HCEC 1CT (cell line): Measurements from ENCODE around the gene INKA2.

Experiments used
- DNase-seq: peaks from one replicate; pipeline ENCODE4 v3.0.0-alpha.2; 2017

Gene INKA2

DNA sequence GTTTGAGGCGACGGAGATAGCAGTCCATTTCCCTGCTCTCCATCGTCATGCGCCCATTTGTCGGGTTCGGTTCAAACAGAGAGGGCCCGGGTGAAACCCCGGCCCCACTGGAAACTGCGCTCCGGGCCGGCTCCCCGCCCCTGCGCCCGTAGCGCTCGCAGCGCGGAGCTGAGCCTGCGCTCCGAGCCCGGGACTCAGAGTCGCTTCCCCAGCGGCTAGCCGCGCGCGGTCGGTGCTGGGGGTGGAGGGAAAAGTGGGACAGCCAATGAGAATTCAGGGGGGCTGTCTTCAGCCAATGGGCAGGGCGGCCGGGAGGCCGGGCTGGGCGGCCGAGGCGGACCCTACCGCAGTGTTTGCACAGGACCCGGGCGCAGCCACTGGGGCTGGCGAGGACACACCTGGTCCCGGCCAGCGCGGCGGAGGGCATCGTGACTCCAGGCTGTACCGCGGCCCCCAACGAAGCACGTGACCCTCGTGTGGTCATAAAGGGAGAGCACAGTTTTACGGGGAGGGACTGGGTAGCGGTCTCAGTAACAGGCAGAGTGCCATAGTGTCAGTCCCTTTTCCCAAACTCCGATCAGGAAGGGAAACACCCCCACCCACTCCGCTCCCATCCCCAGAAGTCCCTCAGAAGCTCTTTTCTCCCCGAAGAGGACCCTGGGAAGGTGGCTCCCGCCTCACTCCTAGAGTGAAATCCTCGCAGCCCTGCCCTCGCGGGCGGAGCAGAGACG, at the start of gene INKA2:
Gene INKA2, minus strand, starts transcription at position 202 of the 731 bp plus-strand sequence. Its CDS starts 153 bp downstream, at position 49.
- DNase-seq: peak; percentile 92

DNA sequence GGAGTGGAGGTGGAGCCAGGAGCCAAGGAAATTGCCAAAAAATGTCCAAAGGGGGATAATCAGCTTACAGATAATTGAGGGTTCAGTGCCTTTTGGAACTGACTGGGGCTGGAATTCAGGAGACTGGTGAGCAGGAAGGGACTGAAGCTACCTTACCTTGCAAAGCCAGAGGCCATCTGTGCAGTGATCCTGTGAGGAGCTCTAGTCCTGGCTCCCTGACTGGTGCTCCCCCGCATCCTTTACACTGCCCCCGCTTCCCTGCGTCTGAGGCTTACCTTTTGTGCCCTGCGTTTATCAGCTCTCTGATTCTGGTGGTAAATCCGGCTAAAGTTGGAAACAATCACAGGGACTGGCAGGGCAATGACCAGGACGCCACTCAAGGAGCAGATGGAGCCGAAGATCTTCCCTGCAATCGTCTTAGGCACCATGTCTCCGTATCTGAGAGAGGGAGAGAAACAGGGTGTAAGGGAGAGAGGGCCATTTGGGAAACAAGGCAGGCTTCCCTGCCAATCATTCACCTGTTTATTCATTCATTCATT, 47.5 kb upstream of the INKA2 start:
- no peak for DNase-seq

DNA sequence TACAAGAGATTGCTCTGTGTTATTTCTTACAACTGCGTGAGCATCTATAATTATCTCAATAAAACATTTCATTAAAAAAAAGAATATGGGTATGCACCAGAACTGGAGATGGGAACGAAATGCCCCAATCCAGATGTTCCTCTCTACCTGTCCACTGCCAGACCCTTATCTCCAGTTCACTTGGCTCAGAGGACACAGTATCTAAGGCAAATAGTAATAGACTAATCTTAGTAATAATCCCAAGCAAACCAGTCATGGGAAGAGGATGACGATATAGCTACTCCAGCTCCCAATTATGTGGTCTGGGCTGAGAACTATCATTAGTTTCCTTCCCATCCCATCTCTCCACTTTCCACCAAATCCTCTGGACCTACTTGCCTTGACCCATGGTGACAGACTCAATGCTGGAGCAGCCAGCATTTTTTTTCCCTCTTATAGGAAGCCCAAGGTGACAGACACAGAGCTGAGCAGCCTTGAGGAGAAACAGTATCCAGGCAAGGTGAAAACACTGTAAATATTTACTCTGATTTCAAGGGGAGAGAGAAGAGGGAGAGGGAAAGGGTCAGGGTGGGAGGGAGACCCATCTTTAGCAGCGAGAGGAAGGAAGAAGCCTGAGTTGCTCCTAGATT, 45.2 kb upstream of the INKA2 start:
- no peak for DNase-seq

DNA sequence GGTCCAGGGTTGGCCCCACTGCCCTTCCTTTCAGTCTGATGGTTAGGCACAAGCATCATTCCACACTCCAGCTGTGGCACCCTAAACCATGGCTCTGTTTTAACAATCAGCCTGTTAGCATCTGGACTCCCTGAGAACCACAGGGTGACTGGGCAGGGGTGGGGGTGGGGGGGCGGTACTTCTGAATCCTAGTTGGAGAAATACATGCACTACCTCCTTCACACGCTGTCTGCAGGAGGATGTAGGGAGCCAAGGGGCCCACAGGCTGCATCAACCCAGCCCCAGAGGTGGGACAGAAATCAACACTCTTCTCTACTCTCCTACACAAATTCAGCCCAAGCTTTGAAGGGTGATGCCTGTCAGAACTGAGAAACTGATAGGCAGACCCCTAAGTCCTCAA, 40.4 kb upstream of the INKA2 start:
- no peak for DNase-seq

DNA sequence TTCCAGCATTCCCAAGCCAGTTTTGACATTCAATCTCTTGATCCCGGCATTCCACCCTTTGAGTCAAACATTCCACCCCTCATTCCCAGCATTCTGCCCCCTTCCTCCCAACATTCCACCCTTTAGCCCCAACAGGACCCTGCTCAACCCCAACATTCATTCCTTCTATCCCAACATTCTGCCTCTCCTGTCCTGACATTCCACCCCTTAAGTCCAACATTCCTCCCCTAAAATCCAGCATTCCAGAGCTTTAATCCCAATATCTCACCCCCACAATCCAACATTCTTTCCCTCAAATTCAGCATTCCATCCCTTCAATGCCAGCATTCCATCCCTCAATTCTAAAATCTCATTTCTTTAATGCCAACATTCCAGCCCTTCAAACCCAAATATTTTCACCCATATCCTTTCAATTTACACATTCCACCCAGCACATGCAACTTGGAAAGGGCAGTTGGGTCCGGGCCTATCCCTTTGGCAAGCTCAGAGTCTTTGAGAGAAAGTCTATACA, 39.4 kb upstream of the INKA2 start:
- peak; percentile 25 for DNase-seq

DNA sequence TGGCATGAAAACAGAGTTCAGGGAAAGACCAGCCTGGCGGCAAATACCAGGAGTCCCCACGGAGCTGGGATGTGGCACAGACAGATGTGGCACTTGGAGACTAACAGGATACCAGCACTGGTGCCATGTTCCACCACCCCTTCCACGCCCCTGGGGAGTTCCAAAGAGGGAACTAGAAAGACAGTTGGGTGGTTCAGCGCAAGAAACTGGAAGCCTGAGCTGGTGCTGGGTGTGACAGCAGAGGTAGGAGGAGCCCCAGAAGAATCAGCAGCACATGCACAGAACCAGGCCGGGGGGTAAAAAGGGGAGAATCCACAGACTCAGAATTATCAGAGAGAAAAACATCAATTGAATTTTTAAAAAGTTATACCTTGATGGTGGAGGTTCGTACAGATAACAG, 38.9 kb upstream of the INKA2 start:
- DNase-seq: no peak

DNA sequence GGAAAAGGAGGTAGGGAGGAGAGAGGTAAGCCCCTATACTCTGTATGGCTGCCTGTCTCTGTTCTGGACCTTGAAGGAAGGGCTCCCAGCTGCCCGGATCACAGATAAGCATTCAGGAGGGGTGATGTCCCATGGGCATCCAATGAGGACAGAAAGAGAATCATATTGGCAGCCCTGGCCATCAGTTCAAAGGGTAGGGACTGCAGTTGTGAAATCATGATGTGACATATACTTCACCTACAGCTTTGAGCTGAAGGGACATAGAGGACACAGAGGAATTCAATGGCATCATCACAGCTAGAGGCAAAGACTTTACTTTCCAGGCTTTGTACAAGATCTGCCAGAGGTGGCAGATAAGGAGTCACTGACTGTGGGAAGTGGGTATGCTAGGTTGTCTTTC, 38.1 kb upstream of the INKA2 start:
- DNase-seq: no peak

DNA sequence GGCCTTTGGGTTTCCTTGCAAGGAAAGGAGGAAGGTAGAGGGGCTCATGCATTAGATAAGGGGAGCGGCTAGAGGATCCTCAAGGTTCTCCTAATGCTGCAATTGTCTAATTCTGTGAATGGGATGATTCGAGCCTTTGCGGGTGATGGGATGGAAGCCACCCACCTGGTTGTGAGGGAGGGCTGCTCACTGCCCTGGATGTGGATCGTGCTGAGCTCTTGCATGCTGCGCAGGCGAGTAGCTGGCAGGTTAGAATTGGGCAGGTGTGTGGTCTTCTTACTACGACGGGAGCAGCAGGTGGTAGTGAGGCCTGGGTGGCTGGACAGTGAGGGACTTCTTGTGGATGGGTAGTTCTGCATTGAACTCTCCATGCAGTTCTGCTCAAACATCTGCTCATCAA, 37.7 kb upstream of the INKA2 start:
- DNase-seq: no peak

DNA sequence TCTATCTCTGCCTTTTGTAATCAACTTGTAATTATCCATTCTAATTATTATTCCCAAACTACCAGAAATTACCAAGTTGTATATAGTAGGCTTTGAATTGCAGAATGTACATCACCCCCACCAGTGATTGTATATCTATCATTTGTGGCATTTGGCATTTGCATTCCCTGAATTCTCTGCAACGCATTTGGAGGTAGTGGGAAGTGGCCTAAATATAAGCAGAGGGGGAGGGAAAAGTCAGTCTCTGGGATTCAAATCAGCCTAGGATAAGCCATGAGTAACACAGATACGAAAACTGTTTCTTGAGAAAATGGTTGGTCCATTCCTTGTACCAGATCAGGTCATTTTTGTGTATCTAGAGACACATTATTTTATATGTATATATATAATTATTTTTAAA, 37.2 kb upstream of the INKA2 start:
- DNase-seq: no peak

DNA sequence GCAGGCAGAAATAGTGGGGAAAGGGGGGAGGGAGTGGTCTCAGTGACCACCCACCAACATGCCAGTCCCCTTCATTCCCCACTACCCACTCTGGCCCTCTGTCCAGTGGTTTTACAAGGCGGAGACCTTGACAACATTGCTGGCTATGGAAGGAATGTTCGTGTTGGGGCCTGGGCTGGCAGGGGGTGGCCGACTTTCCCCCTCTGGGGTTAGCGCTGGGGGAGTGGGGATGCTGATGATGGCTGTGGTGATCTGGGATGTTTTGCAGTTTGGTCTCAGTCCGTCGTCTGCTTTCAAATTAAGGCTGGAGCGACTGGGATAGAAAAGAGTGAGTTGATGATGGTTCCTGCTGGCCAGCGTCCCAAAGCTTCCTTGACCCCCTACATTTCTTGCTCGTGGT, 36.8 kb upstream of the INKA2 start:
- no peak for DNase-seq

DNA sequence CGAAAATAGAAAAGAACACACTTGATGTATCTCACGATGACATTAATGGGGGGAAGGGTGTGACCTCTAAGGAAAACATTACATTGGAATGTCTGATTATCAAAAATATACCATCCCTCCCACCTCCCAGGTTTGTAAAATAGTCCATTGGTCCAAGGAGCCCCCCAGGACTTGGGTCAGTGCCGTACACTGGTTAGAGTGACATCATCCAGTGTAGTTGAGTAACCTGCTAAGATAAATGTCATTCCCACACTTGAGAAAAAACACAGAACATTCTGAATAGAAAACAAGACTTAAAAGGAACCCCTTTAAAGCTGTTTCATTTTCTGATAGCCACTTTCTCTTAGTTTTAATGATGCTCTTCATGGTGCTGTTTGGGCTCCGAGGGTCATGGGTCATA, 31.7 kb upstream of the INKA2 start:
- DNase-seq: no peak

DNA sequence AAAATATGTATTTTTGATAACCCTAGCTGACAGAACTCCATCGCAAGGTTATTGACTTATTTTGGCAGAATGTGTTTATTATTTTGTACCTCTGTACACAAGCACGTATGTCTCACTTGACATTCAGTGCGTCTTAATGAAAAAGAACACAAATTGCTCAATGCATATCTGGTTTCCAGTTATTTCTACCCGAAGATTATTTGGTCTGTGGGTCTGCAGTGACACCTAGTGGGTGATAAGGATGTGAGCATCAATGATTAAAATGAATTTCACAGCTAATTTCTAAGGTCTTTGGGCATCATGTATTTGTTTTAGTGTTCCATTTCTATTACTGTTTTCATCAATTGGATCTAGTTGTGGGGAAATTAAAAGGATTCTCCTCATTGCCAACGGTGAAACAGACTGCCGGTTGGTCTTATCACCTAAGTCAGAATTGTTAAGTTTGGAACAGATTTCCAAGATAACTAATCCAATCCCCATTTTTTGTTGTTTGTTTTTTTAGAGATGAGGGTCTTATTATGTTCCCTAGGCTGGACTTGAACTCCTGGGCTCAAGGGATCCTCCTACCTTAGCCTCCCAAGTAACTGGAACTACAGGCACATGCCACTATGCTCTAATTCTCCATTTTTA, 30.4 kb upstream of the INKA2 start:
- peak; percentile 74 for DNase-seq

DNA sequence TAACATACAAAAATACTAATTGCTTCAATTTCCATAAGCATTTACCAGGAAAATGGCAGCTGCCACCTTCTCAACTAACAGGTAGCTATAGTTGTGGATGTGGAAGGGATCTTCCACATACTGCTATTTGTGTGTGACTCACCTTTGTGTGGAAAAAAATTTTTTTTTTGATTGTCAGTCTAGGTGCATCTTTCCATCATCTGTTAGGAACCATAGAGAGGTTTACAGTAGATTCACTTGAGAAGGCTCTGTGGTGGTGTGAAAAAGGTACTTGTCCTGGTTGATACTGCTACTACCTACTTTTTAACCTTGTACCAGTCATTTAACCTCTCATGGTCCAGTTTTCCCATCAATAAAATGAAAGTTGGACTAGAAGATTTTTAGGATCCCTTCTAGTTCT, 29.4 kb upstream of the INKA2 start:
- no peak for DNase-seq

DNA sequence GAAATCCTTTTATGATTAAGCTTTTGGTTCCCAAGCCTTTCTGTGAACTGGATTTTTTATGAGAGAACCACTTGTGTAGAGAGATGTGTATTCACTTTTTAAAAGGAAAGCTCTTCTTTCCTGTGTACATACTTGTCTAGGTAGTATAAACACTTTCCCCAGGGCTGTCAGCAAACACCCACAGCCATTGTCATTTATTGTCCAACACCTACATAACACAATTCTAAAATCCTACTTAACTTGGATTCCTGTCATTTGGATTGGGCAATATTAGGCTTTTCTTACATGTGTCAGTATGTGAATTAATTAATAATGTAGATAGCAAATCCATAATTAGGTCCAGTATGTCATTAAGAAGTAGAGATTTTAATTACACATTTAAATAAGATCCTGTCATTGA, 28.8 kb upstream of the INKA2 start:
- DNase-seq: no peak

DNA sequence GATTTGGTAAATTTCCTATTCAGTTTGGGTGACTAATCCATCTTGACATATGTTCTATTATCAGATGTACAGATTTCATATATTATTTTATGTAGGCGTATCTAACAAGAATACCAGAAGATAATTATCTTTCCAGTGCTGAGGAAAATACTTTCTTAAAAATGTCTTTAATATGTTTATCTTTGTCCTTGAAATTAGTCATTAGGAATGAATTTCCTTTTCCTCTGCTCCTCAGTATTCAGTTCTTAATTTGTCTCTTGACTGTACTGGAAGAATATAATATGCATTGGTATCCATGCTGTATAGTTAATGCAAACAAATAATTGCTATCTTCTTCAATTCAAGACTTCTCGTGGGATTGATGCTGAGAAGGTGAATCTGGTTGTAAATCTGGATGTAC, 23.1 kb upstream of the INKA2 start:
- no peak for DNase-seq

DNA sequence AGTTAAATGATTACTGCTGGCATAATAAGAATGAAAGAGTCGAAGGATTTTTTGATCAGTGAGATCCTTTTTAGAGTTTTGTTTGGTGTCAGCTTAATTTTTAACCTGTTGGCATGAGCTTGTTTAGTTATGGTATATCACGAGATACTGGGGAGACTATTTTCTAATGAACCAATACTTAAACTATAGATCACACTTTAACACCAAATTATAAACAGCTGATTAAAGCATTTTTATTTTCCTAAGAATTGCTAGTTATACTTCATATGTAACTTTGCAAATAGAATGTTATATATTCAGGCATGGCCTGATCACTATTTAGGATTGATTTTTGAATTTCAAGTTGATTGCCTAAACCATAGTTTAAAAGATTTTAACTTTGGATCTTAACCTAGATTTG, 22.5 kb upstream of the INKA2 start:
- no peak for DNase-seq

DNA sequence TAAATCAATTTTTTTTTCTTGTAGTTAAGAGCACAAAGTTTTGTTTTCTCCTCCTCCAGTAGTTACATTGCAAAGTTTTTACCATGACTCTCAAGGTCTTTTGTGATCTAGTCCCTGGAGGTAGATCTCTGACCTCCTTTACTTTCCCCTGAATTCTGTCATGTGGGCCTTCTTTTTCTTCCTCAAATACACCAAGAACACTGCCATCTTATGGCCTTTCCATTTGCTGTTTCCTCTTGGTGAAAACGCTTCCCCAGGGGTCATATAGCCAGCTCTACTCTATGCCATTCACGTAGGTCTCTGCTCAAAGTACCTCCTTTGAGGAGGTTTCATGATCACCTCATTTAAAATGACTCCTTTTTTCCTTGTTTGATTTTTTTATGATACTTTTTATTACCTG, 19.2 kb upstream of the INKA2 start:
- DNase-seq: no peak

DNA sequence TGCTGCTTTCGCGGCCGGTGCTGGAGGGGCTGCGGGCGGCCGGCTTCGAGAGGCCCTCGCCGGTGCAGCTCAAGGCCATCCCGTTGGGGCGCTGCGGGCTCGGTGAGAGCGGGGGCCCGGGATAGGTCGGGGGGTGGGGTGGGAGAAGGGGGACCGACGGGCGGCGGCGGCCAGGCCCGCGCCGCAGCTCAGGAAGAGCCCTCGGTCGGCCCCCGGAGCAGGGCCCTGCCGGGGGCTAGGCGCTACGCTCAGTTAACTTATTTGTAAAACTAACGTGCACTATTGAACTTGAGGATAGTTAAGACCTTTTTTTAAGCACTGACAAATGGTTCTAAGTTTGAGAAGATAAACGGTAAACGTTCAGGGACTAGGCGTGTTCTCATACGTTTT, 16.9 kb upstream of the INKA2 start:
- no peak for DNase-seq

DNA sequence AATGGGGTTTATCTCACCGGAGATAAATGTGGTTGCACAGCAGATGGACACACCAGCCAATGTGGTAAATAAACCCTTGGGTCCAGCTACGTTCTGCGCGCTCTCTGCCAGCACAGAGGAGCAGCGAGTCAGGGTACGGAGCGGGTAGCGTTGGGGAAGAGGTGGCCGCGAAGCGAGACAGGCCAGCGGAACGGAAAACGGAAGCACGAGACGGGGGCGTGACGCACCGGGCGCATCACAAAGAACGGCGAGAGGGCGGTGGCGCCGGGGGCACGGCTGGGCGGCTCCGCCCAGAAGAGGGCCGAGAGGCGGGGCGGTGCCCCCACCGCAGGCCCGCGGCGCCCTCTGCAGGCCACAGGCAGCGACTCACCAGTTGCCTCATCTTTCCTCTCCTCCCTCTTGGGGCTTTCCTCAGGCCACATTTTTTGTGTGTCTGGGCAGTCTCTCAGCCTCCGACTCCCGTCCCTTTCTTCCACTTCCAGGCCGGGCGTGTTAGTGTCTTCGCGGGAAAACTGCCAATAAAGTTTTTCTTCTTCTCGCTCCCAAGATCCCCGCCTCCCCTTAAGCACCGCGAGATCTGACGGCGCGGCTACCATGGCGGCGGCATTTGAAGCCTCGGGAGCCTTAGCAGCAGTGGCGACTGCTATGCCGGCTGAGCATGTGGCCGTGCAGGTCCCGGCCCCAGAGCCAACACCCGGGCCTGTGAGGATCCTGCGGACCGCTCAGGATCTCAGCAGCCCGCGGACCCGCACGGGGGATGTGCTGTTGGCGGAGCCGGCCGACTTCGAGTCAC, 16.3 kb upstream of the INKA2 start, which contains the start of gene DDX20:
Gene DDX20, plus strand, starts transcription at position 571 of the 793 bp plus-strand sequence. Its CDS starts 24 bp downstream, at position 595.
- peak; percentile 95 for DNase-seq

DNA sequence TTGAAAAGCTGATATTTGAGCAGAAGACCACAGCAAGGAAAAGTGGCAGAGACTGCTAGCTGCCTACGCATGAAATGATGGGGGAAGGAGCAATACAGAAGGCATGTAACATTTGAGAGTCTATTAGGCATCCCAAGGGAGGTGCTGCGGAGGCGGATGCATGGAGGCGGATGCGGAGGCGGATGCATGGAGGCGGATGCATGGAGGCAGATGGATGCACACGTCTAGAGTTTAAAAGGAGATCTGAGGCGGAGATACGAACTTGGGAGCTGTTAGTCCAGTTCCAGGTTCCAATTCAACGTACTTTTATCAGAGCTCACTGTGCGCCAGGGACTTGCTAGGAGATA, 15.8 kb upstream of the INKA2 start:
- DNase-seq: peak; percentile 61

DNA sequence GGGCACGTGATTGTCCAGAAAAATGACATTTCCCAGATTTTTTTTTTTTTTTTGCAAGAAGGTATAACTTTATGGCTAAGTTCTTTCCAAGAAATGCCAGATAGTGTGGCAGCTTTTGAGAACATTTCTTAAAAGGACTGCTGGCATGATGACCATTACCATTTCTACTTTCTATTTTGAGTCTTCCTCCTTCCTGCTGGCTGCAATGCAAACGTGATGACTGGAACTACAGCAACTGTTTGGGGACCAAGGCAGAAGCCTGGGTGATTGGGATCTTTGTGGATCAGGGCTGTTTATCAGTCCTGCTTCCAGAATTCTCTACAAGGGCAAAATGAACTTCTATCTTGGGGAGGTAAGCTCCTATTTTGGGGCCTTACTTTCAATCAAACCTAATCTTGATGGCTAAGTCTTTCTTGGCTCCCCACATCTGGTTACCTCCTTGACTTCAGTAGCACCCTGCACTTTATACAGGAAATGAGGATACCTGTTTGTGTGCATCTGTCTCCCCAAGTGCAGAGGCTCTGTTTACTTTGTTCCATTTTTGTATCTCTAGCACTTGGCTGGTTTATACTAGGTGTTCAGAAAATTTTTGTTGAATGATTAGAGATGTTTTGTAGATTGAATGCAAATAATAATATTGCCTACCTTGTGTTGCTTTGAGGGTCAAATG, 12.8 kb upstream of the INKA2 start:
- DNase-seq: no peak

DNA sequence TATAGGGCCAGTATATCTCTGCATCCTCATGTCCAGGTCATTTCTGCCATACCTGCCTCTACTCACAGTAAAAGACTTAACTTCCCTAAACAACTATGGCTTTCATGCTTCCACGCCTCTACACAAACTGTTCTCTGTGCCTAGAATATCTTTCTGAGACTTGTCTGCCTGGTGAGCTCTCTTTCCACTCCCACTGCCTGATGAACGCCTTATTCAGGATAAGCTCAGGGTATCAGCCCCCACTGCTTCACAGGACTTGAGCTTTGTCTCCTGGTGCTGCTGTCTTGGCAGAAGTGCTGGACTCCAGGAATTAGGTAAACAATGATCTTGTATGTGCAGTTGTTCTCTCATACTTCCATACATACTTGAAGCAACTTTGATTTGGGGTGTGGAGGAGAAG, 11.7 kb upstream of the INKA2 start:
- no peak for DNase-seq

DNA sequence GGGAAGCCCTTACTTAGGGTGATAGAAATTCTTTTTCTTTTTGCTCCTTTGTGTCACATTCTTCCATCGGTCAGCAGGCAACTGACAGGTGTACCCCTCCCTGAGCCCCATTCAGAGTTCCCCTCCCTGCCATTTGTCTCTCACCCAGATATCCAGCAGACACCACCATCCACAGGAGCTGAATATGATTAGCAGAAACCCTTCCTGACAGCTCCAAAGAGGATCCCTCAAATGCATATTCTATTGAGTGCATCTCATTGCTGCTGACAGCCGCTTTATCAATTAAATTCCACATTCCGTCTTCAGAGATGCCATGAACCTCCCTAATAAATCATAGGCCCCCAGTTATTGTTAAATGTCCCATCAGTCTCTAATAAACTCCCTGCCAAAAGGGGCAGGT, 10.4 kb upstream of the INKA2 start:
- no peak for DNase-seq
